GM12865 (cell line): Measurements from ENCODE around the gene CYFIP2.

Experiments used
- DNase-seq: peaks from one replicate; pipeline ENCODE4 v3.0.0; 2010; ENCODE audit warnings: low read depth
- H3K4me3 ChIP-seq: 2 replicates; pipeline ENCODE4 v1.5.1; 2011; ENCODE audit warnings: mild to moderate bottlenecking, low read depth, low read length, control low read depth
- CTCF ChIP-seq: IDR thresholded peaks from 2 replicates; pipeline ENCODE4 v1.5.1; 2011; ENCODE audit warnings: low read length, control low read depth, low read depth, inconsistent platforms; ENCODE audit not compliant: insufficient read depth; ENCODE audit errors: missing control alignments

The CYFIP2 gene

GRCh38 chr5:157311595-157311994 is 45.7 kb downstream of the CYFIP2 start:
- no peak for TF ChIP-seq CTCF
- H3K4me3 ChIP-seq, result no peak overlapping the region
- no peak for DNase-seq

- DNase-seq, result peak; percentile 79
- TF ChIP-seq CTCF, result peak; percentile 72
- H3K4me3 ChIP-seq, result no peak overlapping the region
Measured at GRCh38 chr5:157312492-157312891, 46.6 kb downstream of the CYFIP2 start.

- no peak overlapping the region for H3K4me3 ChIP-seq
- no peak for TF ChIP-seq CTCF
- no peak for DNase-seq
Measured at GRCh38 chr5:157322581-157322980, 56.7 kb downstream of the CYFIP2 start.

- peak; percentile 27 for TF ChIP-seq CTCF
- no peak overlapping the region for H3K4me3 ChIP-seq
- no peak for DNase-seq
Measured at GRCh38 chr5:157323107-157323706, 57.3 kb downstream of the CYFIP2 start.

GRCh38 chr5:157324237-157324636 is 58.3 kb downstream of the CYFIP2 start:
- no peak for DNase-seq
- H3K4me3 ChIP-seq, result no peak overlapping the region
- TF ChIP-seq CTCF, result peak; percentile 28

GRCh38 chr5:157326440-157327005 is 60.6 kb downstream of the CYFIP2 start:
- DNase-seq, result no peak
- TF ChIP-seq CTCF, result no peak
- no peak overlapping the region for H3K4me3 ChIP-seq

- TF ChIP-seq CTCF, result no peak
- DNase-seq, result no peak
- H3K4me3 ChIP-seq, result no peak overlapping the region
Measured at GRCh38 chr5:157327771-157328170, 61.8 kb downstream of the CYFIP2 start.
